GM12892 (cell line): ENCODE results near the gene PRIMA1.

ENCODE experiments used
- POLR2A ChIP-seq: IDR thresholded peaks from 2 replicates; pipeline ENCODE4 v1.6.1; 2011; ENCODE audit warnings: low read depth, low read length, control low read depth
- POLR2AphosphoS5 ChIP-seq: IDR thresholded peaks from 2 replicates; pipeline ENCODE4 v1.6.1; 2011; ENCODE audit warnings: low read depth, low read length, control low read depth
- TAF1 ChIP-seq: IDR thresholded peaks from 2 replicates; pipeline ENCODE4 v1.6.1; 2011; ENCODE audit warnings: low read depth, mild to moderate bottlenecking, control low read depth, low read length, borderline replicate concordance

GRCh38 chr14:93775158-93775557 lies 13.1 kb downstream of the PRIMA1 start:
- no peak for TF ChIP-seq POLR2A
- TF ChIP-seq POLR2AphosphoS5, result no peak
- TF ChIP-seq TAF1, result no peak
